NCI-H2107 treated with DMSO at 0.1 percent for 48 hours (cell line): ENCODE measurements around the gene TAL1.
"Not testable (repeated sequence)": the region's sequence is repeated elsewhere in the genome, so short reads cannot be mapped to it uniquely, and the experiment has no call there.

Experiments
- DNase-seq: peaks from one replicate; lab custom pipeline; 2025; ENCODE audit not compliant: unreplicated experiment; lab: John Stamatoyannopoulos, UW

The TAL1 gene

DNA sequence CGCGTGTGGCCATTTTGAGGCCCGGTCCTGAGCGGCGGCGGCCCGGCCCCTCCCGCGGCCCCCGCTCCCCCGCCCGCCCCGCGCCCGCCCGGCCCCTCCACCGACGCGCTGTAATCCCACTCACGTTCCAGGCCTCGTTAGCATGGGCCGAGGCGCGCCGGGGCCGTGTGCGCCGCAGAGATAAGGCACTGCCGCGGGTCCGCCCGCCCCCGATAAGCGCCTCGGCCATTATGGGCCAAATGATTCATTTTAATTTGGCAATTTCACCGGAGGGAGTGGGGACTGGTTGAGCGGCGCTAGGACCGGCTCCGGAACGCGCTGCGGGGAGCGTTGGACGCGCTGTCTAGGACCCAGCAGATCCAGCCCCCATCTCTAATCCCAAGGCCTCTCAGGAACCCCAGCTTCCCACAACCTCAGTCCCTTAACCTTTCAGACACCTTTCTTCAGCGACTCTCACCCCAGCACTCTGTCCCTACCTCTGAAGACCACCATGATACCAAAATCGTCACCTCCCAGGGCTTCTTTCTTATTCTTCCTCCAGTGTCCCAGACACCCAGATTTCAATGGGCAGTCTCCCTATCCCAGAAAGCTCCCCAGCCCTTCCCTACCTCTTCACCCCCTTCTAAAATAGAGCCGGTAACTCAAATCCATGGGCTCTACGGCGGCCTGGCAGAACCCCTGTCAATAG, at the start of gene TAL1:
Gene TAL1, minus strand, starts transcription at position 39 of the 688 bp plus-strand sequence. CDS start 6,337 bp downstream, outside the sequence.
- no peak for DNase-seq

DNA sequence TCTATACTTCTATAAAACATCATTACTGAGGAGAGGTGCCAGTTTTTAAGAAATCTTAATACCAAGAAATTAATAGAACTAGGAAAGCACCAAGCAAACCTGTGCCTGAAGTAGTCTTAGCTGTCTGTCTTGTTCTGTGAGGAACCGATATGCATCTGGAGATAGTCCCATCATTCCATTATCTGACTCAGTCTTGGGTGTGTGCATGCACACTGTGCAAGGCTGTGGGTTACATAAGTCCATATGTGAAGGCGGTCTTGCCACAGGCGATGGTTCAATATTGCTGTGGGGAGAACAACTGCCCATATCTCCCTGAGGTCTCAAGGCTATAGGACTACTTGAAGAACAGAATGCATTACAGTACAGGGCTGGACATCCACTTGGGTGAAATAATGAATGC, 48.1 kb upstream of the TAL1 start:
- DNase-seq, result no peak

DNA sequence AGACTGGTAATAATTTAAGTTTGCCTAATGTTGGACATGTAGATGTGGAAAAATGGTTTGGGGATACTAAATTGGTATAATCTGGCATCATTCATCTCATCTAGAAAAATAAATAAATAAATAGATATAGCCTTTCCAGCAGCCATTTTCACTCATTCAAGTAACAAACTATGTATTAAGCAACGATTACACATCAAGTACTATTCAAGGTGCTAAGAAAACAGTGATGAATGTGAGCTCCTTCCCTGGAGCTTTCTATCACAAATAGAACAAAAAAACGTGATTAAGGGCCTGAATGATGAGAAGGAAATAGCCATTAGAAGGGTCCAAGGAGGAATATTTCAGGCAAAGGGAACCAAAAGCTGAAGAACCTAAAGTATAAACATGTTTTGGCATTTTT, 44.8 kb upstream of the TAL1 start:
- DNase-seq, result no peak

DNA sequence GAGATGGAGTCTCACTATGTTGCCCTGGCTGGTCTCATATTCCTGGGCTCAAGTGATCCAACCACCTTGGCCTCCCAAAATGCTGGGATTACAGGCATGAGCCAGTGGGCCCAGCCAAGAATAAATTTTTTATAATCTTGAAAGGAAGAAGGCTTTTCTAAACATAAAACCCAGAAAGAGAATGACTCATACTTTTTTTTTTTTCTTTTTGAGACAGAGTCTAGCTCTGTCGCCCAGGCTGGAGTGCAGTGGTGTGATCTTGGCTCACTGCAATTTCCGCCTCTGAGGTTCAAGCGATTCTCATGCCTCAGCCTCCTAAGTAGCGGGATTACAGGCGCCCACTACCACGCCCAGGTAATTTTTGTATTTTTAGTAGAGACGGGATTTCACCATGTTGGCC, 43.8 kb upstream of the TAL1 start:
- DNase-seq, result not testable (repeated sequence)

DNA sequence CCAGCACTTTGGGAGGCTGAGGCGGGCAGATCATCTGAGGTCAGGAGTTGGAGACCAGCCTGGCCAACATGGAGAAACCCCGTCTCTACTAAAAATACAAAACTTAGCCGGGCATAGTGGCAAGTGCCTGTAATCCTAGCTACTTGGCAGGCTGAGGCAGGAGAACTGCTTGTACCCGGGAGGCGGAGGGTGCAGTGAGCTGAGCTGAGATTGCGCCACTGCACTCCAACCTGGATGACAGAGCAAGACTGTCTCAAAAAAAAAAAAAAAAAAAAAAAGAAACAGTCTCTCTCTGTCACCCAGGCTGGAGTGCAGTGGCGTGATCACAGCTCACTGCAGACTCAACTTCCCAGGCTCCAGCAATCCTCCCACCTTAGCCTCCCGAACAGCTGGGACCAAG, 33.5 kb upstream of the TAL1 start:
- DNase-seq, result not testable (repeated sequence)

DNA sequence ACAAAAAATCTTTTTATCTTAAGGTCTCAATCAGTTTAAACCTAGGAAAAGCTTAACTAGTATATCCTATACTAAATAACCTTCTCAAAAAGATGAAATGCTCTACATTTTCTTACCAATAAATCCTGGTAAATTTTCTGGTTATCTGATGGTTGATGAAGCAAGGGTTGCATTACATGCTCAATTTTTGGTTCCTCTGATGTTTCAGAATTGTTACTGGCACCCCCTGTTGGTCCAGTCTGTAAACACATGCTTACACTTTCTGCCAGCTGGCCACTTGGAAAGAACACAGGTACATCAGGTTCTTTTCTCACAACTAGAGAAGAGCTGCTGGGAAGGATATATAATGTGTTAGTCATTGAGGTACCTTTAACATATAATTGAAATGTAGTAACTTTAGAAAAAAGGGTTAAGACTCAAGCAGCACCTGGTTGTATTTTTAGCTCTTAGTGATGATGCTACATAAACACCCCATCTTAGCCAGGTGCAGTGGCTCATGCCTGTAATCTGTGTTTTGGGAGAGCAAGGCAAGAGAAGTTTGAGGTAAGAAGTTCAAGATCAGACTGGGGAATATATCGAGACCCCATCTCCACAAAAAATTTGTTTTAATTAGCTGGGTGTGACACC, 30.9 kb upstream of the TAL1 start:
- DNase-seq, result no peak

DNA sequence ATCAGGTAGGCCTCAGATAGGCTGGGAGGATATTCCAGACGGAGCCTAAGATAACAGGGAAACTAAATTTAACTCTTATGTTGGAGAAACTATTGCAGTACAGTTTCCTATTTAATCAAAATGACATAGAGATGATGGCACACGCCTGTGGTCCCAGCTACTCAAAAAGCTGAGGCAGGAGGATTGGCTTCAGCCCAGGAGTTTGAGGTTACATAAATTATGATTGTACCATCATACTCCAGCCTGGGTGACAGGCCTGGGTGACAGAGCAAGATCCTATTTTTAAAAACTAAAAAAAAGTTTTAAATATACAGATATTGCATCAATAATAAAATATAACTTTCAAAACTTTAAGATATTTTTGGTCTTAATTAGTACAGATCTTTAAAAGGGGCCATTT, 25.2 kb upstream of the TAL1 start:
- no peak for DNase-seq

DNA sequence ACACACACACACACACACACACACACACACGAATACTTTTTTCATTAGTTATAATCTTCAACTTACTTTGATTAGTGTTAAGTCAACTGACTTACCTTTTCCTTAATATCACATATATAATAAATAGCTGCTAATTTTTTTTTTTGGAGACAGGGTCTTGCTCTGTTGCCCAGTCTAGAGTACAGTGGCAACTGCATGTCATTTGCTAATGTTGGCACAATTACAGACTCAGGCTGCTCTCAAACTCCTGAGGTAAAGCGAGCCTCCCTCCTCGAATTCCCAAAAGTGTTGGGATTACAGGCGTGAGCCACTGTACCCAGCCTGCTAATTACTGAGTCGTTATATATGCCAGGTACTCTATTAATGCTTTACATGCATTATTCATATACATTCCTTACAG, 20.8 kb upstream of the TAL1 start:
- DNase-seq, result no peak

DNA sequence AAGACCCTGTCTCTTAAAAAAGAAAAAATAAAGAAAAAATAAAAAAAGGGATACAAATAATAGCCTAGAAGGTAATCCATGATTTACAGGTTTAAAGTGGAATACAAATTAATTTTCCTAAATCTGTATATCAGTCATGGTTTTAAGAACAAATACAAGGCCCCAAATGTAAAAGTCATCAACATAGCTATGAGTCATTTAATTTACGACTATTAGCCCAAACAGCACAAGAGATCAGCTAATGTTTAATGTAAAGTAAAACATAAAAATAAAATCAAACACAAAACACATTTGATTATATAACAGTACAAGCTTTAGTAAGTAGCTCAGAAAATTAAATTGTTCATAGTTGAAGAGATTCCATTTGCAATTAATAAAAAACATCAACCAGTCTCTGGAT, 20.3 kb upstream of the TAL1 start:
- no peak for DNase-seq

DNA sequence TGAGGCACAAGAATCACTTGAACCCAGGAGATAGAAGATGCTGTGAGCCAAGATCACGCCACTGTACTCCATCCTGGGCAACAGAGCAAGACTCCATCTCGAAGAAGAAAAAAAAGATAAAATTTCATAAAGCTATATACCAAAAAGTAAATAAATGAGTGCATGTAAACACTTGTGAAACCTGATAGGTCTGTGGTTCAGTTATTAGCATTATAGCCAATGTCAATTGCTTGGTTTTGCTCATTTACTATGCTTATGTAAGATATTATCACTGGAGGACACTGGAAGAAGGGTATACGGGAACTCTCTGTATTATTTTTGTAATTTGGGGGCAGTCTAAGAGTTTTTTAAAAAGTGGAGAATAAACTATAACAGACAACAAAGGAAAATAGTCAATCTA, 17.7 kb upstream of the TAL1 start:
- no peak for DNase-seq

DNA sequence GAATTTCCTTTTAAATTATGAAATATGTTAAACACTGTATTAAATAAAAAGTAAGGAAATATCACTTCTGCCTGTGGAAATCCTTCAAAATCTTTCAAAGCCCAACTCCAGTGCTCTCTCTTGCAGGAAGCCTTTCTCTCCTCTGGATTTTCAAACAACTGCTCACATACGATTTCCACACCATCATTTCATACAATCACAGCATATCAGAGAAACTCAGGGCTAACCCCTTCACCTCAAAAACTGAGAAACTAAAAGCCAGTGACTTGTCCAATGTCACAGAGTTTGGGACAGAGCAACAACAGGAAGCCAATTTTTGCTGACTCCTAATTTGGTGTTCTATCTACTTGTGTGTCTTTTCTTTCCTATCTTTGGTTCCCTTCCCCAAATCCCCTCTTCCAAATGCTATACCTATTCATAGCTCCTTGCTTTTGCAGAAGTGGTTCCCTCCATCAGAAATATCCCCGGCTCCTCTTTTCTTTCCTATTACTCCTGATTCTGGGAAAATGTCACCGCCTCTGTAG, 12.4 kb upstream of the TAL1 start:
- DNase-seq, result no peak

DNA sequence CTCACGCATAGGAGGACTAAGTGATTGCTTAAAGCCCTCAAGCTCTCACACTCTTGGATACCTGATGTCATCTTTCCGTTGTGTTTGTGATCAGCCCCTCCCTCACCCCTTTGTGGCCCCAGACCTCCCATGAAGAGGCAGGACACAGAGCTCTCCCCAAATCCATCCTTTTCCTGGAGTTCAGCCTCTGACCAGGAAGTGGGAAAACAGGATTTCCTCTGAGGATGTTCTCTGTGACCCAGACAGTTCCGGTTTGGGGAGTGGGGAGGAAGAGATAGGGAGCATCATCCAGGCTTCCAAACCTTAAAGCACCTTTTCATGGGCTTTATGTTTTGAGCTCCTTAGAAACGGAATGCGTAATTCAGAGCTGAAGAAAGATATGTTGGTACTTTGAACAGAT, 11.9 kb upstream of the TAL1 start:
- no peak for DNase-seq

DNA sequence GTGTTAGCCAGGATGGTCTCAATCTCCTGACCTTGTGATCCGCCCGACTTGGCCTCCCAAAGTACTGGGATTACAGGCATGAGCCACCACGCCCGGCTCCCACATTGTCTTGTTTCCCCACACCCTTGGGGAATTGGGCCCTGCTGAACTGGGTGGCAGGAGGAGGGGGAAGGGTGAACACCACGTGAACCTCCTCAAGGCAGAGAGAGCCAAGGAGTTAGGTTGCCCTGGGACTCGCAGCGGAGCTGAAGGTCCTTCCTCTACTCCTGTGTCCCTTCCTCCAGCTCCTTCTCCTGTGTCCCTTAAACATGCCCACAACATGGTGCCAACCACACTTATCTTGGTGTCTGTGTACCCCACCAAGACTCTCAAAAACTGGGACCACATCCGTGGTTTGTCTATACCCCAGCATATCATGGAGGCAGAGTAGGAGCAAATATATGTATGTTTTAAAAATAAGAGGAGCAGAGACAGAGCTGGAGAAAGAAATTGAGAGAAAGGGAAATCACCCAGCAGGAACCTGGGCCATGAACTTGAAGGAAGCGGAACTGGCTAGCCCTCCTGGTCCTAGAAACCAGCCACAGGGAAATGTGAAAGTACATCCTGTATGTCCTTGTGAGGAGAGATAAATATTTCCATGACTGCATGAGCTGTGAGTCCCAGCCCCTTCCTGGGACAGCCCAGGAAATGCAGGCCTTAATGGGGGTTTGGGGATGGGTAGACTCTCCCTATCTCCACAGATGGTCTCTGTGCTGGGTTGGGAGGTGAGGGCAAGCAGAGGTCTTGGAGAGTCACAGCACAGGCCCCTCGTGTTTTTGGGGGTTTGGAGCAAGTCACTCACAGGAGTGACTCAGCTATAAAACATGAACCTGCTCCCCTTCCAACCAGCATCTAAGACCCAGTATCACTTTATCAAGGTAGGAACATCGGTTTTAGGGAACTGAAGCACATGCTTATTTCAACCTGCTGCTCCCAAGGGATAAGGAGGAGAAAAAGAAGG, 9.4 kb upstream of the TAL1 start:
- DNase-seq, result no peak

DNA sequence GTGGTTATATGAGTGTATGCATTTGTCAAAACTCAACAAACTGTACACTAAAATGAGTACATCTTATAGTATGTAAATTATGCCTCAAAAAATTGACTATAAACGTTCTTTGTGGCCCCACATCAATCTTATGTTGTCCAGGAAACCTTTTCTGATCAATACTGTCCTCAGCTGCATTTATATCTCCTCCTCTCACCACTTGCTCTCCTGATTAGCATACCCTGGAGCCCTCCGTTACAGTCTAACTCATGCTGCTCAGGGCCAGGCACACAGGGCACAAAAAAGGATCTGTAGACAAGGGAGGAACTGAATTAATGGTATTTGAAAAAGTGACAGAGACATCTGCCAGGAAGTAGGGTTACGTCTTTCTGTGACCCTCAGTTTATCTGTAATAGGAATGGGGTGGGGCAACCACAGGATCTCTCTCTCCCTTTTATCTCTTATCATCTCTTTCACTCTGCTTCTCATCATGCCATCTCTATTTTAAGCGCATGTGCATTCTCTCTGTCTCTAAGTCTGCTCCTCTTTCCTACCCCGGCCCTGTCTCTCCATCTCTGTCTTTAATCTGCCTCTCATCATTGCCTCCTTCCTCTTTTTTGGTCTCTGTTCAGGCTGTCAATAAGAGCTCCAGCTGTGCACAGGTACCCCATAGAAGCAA, 7.0 kb upstream of the TAL1 start:
- DNase-seq, result no peak

DNA sequence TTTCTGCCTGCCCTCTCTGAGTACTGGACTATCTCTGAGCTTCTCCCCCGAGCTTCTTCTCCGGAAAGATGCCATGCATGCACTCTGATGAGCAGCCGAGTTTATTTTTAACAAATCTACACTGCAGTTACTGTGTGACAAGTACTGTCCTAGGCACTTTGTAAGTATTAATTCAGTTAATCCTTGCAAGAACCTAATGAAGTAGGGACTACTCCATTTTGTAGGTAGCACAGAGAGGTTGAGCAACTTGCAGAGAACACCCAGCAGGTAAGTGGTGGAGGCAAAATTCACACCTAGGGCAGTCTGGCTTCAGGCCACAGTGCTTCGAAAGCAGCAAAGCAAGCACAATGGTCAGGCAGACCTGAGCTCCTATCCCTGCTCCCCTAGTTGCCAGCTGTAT, 3.8 kb upstream of the TAL1 start:
- DNase-seq, result no peak

DNA sequence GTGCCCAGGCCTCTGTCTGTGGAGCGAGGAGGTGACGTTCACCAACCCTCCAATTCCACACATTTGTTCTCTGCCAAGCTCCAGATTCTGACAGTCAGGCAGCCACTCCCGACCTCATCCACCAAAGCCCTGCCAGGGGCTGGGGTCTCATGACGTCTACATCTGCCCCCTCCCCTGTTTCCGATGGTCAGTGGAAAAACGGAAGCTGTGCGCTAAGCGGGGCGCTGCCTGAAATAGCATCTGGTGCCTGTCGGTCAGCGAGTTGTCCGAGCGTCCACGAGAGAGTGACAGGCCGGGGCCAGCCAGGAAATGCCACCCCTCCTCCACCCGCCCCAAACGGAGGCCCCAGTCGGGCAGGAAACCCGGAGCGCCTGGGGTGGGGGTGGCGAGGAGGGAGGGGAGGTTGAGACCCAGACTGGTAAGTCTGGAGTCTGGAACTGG, 3.2 kb upstream of the TAL1 start:
- no peak for DNase-seq

DNA sequence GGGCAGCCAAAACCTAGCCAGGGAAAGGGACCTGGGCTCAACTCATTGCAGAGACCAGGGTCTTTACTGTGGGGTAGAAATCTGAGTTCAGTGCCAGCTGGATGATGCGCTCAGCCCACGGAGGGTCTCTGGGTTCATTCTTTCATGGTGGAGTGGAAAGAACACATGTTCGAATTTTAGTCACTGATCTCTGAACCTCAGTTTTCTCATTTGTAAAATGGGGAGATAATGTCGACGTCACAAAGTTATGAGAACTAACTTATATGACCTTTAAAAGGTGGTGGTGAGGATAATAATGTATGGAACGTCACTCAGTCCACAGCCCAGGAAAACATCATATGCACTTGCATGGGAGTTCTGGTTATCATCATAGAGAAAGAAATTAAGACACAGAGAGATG, 1.2 kb upstream of the TAL1 start:
- DNase-seq, result no peak

DNA sequence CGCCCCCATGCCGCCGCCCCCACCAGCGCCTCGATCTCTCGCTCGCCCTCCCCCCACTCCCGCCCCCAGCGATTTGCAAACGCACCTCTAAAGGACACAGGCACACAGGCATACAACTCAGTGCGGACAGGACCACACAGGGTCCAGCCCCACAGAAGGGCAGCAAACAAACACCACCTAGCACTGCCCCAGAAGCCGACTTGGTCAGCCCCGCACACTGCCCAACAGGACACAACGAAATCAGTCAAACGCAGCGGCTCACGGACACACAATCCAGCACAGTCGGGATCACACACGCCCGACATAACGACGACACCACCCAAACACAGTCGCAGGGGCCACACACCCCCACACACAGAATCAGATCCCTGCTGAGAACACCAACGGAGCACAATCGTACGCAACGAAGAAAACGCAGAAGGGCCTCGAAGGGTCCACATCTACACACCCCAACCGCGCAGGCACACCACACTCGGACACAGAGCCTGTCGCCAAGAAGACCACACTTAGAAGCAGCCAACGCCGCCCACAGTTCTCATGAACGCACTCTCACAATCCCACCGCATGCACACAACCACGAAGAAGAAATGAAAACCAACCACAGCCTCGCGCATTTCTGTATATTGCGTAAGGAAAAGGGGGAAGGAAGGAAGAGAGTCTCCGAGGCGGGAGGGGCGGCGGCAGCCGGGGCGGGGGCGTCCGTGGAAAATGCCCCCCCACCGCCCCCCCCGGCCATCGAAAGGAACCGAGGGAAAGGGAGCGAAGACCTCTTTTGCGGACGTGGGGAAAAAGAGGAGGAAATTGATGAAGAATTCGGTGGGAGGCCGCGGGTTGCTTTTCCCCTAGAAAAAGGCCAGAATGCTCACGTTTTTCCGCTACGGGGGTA, 481 bp downstream of the TAL1 start:
- no peak for DNase-seq

DNA sequence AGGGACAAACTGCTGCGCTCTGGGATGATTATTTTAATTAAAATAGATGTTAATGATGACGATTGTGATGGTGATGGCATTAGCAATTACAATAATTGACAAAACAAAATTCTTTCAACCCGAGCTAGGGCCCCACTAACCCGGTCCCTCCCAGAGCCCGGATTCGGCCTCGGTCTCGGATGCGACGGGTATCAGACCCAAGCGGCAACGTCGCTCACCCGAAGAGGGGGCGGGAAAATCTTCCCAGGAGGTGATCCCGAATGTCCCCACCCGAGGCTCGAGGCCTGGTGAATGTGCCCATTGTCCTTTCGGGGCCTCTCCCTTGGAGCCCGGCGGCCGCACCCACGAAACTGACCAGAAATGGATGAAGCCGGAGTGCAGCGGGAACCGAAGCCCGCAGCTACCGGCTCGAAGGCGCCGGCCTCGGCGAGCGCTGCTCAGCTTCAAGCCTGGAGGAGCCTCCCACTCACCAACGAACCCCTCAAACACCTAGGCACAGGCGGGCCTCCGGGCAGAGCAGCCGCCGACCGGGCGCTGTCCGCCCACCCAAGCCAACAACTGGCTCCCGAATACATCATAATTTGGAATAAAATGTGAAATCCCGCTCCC, 1.2 kb downstream of the TAL1 start:
- DNase-seq, result no peak
